HG02610 (cell line): ENCODE measurements around the gene SLPI.

Experiments
- ATAC-seq: cut with Tn5 transposase; IDR thresholded peaks from one replicate; pipeline ENCODE4 v1.9.1; 2021; ENCODE audit warnings: mild to moderate bottlenecking, moderate library complexity; ENCODE audit not compliant: unreplicated experiment

The SLPI gene, protein sequence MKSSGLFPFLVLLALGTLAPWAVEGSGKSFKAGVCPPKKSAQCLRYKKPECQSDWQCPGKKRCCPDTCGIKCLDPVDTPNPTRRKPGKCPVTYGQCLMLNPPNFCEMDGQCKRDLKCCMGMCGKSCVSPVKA

DNA sequence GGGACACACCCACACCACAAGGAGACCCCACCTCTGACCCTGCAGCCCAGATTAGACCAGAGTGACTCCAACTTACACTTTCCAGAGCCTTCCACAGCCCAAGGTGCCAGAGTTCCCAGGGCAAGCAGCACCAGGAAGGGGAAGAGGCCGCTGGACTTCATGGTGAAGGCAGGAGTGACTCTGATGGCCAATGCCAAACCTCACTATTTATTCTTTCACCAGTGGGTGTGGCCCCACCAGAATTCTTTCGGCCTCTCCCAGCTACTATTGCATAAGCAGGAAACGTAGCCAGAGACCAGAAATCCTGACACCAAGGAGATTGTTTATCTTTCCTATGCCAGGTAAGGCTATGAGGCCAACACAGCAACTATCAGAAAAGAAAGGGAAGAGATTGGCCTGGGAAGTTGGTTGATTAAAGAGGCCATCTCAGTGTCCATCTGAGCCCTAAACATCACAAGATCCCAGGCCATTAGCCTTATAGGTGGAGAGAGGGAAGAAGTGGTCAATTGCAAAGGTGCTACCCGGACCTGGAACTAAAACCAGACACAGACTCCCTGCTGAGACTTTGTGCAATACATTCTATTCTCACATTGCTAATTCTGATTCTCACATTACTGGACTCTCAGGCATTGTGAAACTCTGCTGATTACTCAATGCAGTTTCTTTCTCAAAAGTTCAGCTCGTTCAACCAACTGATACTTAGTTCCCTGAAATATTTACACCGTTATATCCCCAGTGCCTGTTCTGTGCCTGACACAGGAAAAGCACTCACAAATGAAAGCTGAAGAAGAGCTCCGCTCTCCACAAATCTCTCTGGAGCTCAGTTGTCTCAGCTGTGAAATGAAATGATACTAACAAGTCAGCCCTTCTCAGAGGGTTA, at the start of gene SLPI:
SLPI (minus strand) TSS at position 182 of the 880 bp plus-strand sequence; CDS start at position 161, 21 bp downstream.
- ATAC-seq: no peak

DNA sequence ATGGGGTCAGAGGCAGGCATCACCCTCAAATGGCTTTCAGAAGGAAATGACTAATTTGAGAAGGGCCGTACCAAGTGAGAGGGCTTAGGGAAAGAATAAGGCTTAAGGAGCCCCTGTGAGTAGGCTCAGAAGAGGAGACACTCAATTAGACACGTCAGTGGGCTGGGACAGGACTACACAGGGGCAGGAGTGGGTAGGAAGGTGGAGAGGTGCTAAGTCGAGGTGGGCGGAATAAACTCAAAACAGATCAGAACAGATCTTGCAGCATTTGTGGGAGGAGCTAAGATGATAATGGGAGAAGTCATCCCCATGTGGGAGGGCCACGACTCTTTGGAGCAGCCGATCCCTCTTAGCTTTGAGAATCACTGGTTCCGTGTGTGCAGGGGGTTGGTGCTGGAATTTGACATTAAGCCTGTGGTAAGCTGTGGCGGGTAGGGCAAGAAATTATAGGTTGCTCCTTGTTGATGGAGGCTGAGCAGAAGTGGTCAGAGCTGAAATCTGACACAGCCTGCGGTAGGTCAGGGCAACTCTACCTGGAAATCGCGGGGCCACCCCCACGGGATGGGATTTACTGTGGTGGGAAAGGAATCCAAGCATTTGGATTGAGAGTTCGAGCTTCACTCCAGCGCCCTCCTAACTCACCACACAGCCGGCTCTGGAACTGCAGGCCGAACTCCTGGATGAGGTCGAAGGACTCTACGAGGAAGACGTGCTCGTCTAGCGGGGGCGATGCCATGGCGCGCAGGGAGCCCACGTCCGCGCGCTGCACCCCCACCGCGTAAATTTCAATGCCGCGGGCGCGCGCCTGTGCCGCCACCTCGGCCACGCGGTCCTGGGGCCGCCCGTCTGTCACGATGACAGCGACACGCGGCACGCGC, 49.5 kb upstream of the SLPI start:
- ATAC-seq: no peak

DNA sequence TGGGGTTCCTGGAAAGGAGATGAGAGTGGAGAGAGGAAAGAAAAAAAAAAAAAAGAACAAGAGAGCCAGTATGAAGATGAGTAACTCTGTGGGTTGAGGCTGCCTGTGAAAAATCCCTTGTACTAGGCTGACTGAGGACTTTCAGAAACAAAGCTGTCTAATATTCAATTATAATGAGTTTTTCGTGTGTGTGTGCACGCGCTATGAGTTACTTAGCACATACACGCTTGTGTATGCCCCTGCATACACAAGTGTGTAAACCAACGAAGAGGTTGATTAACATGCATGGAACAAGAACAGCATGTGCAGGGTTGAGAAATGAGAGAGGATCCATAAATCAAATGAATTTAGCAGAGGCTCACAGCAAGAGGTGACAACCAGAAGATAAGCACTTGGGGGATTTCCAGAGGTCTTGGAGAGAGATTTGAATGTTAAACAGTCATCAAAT, 47.5 kb upstream of the SLPI start:
- ATAC-seq: no peak

DNA sequence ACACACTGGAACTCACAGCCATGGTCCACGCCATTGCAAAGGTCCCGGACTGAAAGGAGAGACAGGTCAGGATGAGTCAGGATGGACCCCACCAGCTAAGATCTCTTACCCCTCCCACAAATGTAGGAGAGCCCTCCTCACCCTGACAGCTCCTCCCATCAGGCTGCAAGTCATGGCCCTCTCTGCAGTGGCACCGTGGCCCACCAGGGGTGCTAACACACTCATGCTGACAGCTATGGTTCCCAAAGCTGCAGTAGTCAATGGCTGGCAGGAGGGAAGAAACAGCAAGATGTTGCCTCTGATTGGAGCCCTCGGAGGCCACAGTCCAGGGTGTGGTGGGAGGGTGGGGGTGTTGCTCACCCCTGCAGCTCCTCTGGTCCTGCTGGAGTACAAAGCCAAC, 46.6 kb upstream of the SLPI start:
- no peak for ATAC-seq

- no peak for ATAC-seq
These were observed 45.4 kb upstream of the SLPI start for GRCh38 chr20:45299786-45300185.

GRCh38 chr20:45297786-45298497, 43.6 kb upstream of the SLPI start:
- no peak for ATAC-seq

DNA sequence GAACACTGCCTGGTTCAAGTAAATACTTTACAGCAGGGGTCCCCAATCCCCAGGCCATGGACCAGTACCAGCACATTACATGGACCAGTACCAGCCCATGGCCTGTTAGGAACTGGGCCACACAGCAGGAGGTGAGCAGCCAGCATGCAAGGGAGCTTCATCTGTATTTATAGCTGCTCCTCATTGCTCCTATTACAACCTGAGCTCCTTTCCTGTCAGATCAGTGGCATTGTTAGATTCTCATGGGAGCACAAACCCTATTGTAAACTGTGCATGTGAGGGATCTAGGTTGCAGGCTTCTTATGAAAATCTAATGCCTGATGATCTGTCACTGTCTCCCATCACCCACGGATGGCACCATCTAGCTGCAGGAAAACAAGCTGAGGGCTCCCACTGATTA, 40.3 kb upstream of the SLPI start:
- ATAC-seq: no peak

DNA sequence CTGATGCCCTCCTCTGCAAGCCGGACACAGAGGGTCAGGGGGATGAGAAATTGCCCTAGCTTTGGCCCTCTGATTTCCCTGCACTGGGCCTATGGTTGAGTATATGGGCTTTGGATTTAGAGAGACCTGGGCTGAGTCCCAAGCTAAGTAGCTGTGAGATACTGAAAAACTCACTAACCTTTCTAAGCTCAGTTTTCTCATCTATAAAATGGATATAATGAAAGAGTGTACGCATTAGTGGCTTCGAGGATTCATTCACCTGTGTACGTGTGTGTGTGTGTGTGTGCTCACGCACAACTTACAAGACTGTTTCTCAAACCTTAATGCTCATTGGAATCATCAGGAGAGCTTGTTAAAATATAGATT, 39.6 kb upstream of the SLPI start:
- no peak for ATAC-seq

- ATAC-seq: no peak
These were observed 39.0 kb upstream of the SLPI start for GRCh38 chr20:45293041-45294002.

DNA sequence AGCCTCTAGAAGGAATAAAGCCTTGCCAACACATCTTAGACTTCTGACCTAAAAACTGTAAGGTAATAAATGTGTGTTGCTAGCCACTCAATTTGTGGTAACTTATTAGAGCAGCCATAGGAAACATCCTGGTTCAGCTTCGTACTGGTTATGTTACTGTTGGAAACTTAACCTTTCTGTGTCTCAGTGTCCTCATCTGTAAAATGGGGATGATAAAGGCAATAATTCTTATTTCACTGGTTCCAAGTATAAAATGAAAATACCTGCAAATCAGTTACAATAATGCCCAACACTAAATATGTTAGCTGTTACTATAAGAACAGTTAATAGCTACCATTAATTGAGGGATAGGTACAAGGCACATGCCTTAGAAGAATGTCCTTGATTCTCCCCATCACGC, 38.0 kb upstream of the SLPI start:
- ATAC-seq: no peak

- ATAC-seq: no peak
These were observed 37.2 kb upstream of the SLPI start for GRCh38 chr20:45291526-45291925.

DNA sequence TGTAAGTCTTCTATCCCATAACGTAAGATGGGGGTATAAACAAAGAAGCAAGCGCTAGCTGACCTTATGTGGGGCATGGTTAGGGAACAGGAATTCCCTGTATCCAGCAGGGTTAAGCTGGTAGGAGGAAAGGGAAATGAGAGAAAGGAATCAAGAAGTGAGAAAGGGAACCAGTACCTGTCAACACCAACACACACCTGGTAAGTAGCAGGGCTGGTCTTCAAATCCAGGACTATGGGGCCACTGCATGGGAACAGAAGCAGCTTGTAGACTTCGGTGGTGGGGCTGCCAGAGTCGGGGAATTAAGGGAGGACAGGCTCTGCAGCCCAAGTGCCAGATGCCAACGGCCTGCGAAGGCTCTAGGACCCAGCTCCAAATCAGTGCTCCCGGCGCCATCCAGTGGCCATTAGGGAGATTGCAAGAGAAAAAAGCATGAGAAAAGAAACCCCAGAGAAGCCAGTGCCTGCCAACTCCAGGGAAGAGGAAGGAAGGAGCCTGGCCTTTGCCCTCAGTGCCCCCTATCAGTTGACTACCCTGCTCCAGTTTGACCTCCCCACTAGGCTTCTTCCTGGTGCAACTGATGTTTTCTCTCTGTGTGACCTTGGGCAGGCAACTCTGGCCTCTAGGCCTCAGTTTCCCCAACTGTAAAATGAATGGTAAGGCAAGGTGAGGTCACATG, 36.5 kb upstream of the SLPI start:
- no peak for ATAC-seq

DNA sequence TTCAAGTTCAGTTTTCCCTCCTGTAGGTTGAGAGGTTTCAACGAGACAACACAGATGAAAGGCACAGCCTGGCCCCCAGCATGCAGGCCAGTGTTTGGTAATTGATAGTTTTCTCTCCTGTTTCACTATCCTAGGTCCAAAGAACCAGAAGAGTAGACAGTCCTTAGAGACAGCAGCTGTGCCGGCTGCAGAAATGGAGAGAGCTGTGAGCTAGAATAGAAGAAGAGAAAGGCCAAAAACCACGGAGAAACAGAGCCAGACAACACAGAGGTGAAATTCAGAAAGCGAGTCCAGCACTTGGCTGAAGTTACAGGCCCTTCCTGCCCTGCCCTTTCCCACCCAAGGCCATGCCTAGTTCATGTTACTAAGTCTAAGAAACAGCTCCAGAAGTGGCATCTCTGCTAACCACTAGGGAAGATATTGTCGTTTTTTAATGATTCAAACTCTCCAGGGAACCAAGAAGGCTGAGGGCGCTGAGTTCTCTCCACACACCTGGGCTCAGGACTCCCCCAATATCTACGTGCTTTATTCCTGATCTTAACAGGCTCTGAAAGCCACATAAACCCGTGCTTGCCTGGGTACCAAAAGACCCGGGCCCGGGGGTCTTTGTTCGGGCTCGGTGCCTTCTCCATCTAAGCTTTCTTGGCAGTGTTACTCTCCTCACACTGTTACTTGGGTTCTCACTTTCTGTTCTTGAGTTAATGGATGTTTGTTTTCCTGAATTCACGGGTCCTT, 35.7 kb upstream of the SLPI start:
- no peak for ATAC-seq

DNA sequence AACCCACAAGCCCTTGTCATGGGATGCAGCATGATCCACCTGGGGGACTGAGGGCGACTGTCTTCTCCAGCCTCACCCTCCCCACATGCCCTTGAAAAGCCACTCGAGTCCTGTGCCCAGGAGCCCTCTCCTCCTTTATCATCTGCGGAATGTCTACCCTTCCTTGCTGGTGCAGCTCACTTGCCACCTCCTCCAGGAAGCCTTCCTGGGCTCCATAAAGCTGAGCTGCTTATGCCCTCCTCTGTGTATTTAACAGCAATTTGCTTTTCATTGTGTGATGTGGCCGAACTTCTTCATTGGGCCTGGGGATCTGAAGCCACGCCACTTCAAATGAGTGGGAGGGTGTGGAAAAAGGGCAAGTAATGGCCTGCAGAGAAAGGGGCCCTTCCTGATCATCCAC, 34.5 kb upstream of the SLPI start:
- ATAC-seq: no peak

DNA sequence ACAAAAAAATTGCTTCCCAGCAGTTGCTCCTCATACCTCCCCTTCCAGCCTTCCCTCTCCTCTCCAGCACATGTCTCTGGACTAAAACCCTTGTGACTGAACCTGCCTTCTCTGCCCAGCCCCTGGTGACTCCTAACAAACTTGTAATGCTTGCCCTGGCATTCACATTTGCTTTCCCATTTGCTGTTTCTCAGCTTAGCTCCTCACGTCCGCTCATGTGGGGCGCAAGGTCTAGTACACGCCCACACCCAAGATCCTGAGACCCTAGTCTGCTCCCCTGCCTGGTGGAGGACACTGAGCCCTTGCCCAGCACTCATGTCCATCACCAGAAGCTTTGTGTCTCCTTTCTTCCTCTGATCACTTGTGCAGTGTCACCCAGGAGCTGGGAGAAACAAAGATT, 34.0 kb upstream of the SLPI start:
- no peak for ATAC-seq

- ATAC-seq: no peak
These were observed 29.2 kb upstream of the SLPI start for GRCh38 chr20:45283551-45284057.

GRCh38 chr20:45282700-45283550, 28.6 kb upstream of the SLPI start:
- ATAC-seq: no peak
